ENCODE data around the gene SLC28A2. TPM values are rescaled to one million over a fixed set of nuclear protein-coding genes. Genes with fewer than 3 reads are reported as not detected.
"Not testable (repeated sequence)": the region's sequence is repeated elsewhere in the genome, so short reads cannot be mapped to it uniquely, and the experiment has no call there.

Gene SLC28A2
- total and polyA plus RNA-seq, 9 of the 15 experiments (the other 6 are each of a cell fraction or from before 2014, with no cell fraction given), result 0.03 to 0.04 TPM; not detected in 7

DNA sequence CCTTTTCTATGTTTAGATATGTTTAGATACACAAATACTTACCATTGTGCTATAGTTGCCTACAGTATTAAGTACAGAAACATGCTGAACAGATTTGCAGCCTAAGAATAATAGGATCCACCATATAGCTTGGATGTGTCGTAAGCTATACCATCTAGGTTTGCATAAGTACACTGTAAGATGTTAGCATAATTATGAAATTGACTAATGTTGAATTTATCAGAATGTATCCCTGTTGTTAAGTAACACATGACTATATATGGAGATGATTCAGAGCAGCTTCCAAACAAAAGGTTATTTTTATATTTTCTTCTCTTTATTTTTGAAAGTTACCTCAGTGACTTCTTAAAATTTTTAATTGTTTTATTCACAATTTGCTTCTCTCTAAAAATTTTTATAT is 2.4 kb downstream of the SLC28A2 start:
- Histone ChIP-seq H3K4me1 (replicated peaks in 1 of 2; ENCODE audit: control insufficient read depth in 2 of 2, insufficient read depth in 2 of 2, low read length in 2 of 2) (no peaks in the 10 kb centered on the region), H3K27me3 (ENCODE audit: control insufficient read depth in 2 of 2, insufficient read depth in 2 of 2, low read length in 2 of 2) (no peaks in the 10 kb centered on the region), H3K4me3 (no peak overlapping the region), H3K27ac (ENCODE audit: extremely low read depth, low read depth, low read length) (no peak overlapping the region), H4K20me1 (replicated peaks; ENCODE audit: control insufficient read depth, insufficient read depth, low read length) (no peaks in the 10 kb centered on the region), H3K4me2 (ENCODE audit: insufficient read depth, low read length) (no peak overlapping the region), H2AFZ (ENCODE audit: low read depth, low read length) (no peak overlapping the region), H3K79me2 (ENCODE audit: control insufficient read depth, insufficient read depth, low read length) (no peaks in the 10 kb centered on the region), H3K9me3 (replicated peaks; ENCODE audit: control insufficient read depth, insufficient read depth, low read depth, low read length) (no peaks in the 10 kb centered on the region), H3K9me1 (ENCODE audit: control insufficient read depth, insufficient read depth, low read length) (no peaks in the 10 kb centered on the region), H3K9ac (ENCODE audit: insufficient read depth in 1 of 2, low read depth in 2 of 2, low read length in 2 of 2) (no peak overlapping the region), H3K36me3 (ENCODE audit: control insufficient read depth, insufficient read depth, low read length) (no peaks in the 10 kb centered on the region)
- TF ChIP-seq ZNF354B (CRISPR knock-in tag; IDR thresholded peaks at IDR 0.05), result no peak
- TF ChIP-seq PTRF (tag; IDR thresholded peaks at IDR 0.05), result no peak
- TF ChIP-seq KDM1A (IDR thresholded peaks at IDR 0.05), result no peak
- no peak for TF ChIP-seq CREM (IDR thresholded peaks at IDR 0.05; ENCODE audit: low read depth)
- TF ChIP-seq CBX5 (IDR thresholded peaks at IDR 0.05; ENCODE audit: borderline replicate concordance, low read depth), result no peak
- TF ChIP-seq FOS (IDR thresholded peaks at IDR 0.05; ENCODE audit: extremely low read depth, insufficient read length), result no peak
- no peak for TF ChIP-seq TRIM24 (IDR thresholded peaks at IDR 0.05)
- no peak for TF ChIP-seq TBL1XR1 (IDR thresholded peaks at IDR 0.05; ENCODE audit: low read length in 2 of 2)
- no peak for TF ChIP-seq ZBTB43 (CRISPR knock-in tag; IDR thresholded peaks at IDR 0.05)
- no peak for TF ChIP-seq ZKSCAN8 (CRISPR knock-in tag; IDR thresholded peaks at IDR 0.05)
- TF ChIP-seq ZNF785 (CRISPR knock-in tag; IDR thresholded peaks at IDR 0.05), result no peak
- TF ChIP-seq ASH1L (IDR thresholded peaks at IDR 0.05; ENCODE audit: borderline replicate concordance, low read depth, partially characterized antibody), result no peak
- CTCF ChIA-PET (ENCODE audit: low intra/inter-chr PET ratio), result no interaction called here
- in situ Hi-C loops (cut with MboI), result no loop called here
- POLR2A ChIA-PET, result no interaction called here
- intact Hi-C loops (cut with micrococcal nuclease), result no loop called here
- DNase-seq (ENCODE audit: extremely low read depth in 1 of 4, low spot score in 3 of 4) (no peak), FAIRE-seq (no peak), ATAC-seq (no peak)
- BruUV-seq (replicated peaks), result no TSS peak
- WGBS (ENCODE audit: insufficient coverage, low coverage, missing lambda C conversion rate), result 18% methylated on average over 1 of the region's 1 CpG

DNA sequence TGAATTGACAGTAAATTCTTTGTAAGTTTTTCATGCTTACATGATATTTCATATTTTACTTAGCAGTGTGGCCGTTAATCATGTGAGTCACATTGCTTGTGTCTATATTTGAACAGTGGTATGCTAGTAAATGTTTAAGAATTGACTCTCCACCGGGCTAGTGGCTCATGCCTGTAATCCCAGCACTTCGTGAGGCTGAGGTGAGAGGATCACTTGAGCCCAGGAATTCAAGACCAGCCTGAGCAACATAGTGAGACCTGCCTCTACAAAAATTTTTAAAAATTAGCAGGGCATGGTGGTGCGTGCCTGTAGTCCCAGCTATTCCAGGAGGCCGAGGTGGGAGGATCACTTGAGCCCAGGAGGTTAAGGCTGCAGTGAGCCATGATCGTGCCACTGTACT is 2.8 kb downstream of the SLC28A2 start:
- H3K4me1 ChIP-seq (replicated peaks in 1 of 2; ENCODE audit: control insufficient read depth in 2 of 2, insufficient read depth in 2 of 2, low read length in 2 of 2); FAIRE-seq; H4K20me1 ChIP-seq (replicated peaks; ENCODE audit: control insufficient read depth, insufficient read depth, low read length); ATAC-seq; DNase-seq (ENCODE audit: extremely low read depth in 1 of 4, low spot score in 3 of 4); H3K27ac ChIP-seq (ENCODE audit: extremely low read depth, low read depth, low read length); H3K27me3 ChIP-seq (ENCODE audit: control insufficient read depth in 2 of 2, insufficient read depth in 2 of 2, low read length in 2 of 2); H3K9me3 ChIP-seq (replicated peaks; ENCODE audit: control insufficient read depth, insufficient read depth, low read depth, low read length); H3K9me1 ChIP-seq (ENCODE audit: control insufficient read depth, insufficient read depth, low read length); H3K36me3 ChIP-seq (ENCODE audit: control insufficient read depth, insufficient read depth, low read length); in situ Hi-C loops (cut with MboI); H3K4me2 ChIP-seq (ENCODE audit: insufficient read depth, low read length); intact Hi-C loops (cut with micrococcal nuclease); H3K79me2 ChIP-seq (ENCODE audit: control insufficient read depth, insufficient read depth, low read length); H2AFZ ChIP-seq (ENCODE audit: low read depth, low read length); CTCF ChIA-PET (ENCODE audit: low intra/inter-chr PET ratio); POLR2A ChIA-PET; H3K9ac ChIP-seq (ENCODE audit: insufficient read depth in 1 of 2, low read depth in 2 of 2, low read length in 2 of 2); BruUV-seq (replicated peaks); H3K4me3 ChIP-seq: not testable (repeated sequence)
- WGBS (ENCODE audit: insufficient coverage, low coverage, missing lambda C conversion rate), result 0% methylated on average over 5 of the region's 6 CpGs
